Thoracic aorta (tissue), 2 donors: Measurements from ENCODE around the gene CRB2. TPM values are rescaled to one million over a fixed set of nuclear protein-coding genes. Genes with fewer than 3 reads are reported as not detected.

Experiments used
- ATAC-seq: fragments of 150-250 bp; one replicate; pipeline ENCODE4 v1.8.0; 2017; ENCODE audit warnings: low read depth; ENCODE audit not compliant: insufficient number of reproducible peaks, low FRiP score
- DNase-seq: peaks from one replicate; pipeline ENCODE4 v3.0.0-alpha.2; 2020; ENCODE audit warnings: low spot score
- H3K27ac ChIP-seq, 2 donors: fragments of 200-600 bp; sonication (generic); 1 replicate in 1 of 2; 2 replicates in 1 of 2; pipeline ENCODE4 v1.5.1; 2016; ENCODE audit warnings: mild to moderate bottlenecking in 2 of 2, moderate library complexity in 2 of 2
- H3K27me3 ChIP-seq: fragments of 200-600 bp; sonication (generic); replicated peaks from 2 replicates; pipeline ENCODE4 v1.6.0; 2016; ENCODE audit warnings: mild to moderate bottlenecking; ENCODE audit not compliant: insufficient read depth
- H3K36me3 ChIP-seq: fragments of 200-600 bp; sonication (generic); one replicate; pipeline ENCODE4 v1.5.1; 2016
- H3K4me1 ChIP-seq, 2 donors: fragments of 200-600 bp; sonication (generic); 1 replicate in 1 of 2; 2 replicates in 1 of 2; pipeline versions ENCODE4 v1.5.1 to v1.6.0; 2016; ENCODE audit warnings: low read depth in 2 of 2, mild to moderate bottlenecking in 1 of 2; ENCODE audit not compliant: control insufficient read depth in 1 of 2
- H3K4me3 ChIP-seq: fragments of 200-600 bp; sonication (generic); 2 replicates; pipeline ENCODE4 v1.5.1; 2016; ENCODE audit warnings: mild to moderate bottlenecking
- H3K9me3 ChIP-seq: fragments of 200-600 bp; sonication (generic); 2 replicates; pipeline ENCODE4 v1.5.1; 2016
- total RNA-seq, 2 donors: library from RNA; depleted of rRNA; stranded (reverse); fragments of >200 nt; gene quantifications; one replicate each; pipeline versions ENCODE4 v1.1.0 to v1.2.3, GENCODE V29; 2016
- TF ChIP-seq, protein P1 (sequence below): fragments of 200-600 bp; sonication (generic); IDR thresholded peaks from one replicate; pipeline ENCODE4 v1.5.1; 2019; ENCODE audit warnings: antibody characterized with exemption

The CRB2 gene
- total RNA-seq, 2 donors from 2014 or later = not detected

DNA sequence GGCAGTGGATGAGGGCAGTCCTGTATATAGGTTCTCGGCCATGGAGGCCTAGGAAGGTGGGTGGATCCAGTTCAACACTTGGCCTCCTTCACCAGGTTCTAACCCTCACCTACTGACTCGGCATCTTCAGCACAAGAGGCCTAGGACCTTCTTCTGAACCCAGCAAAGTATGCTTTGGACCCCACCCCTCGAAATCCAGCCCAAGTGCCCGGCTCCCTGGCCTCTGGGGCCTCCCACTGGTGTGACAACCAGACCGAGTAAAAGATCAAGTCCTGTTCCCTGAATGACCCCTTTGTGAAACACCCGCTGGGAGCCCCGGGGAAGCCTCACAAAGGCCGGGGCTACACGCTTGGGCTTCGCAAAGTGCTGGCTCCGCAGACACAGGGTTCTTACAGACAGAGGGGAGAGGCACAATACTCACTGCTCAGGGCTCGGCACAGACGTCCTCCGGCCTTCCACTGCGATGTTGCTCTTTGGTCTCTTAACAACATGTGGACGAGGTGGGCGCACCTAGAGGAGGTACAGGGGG, 47.0 kb downstream of the CRB2 start:
- no peaks in the 10 kb centered on the region for H3K36me3 ChIP-seq
- H3K27me3 ChIP-seq = no peaks in the 10 kb centered on the region
- DNase-seq (no peak), ATAC-seq (no peak)
- TF ChIP-seq, protein P1, sequence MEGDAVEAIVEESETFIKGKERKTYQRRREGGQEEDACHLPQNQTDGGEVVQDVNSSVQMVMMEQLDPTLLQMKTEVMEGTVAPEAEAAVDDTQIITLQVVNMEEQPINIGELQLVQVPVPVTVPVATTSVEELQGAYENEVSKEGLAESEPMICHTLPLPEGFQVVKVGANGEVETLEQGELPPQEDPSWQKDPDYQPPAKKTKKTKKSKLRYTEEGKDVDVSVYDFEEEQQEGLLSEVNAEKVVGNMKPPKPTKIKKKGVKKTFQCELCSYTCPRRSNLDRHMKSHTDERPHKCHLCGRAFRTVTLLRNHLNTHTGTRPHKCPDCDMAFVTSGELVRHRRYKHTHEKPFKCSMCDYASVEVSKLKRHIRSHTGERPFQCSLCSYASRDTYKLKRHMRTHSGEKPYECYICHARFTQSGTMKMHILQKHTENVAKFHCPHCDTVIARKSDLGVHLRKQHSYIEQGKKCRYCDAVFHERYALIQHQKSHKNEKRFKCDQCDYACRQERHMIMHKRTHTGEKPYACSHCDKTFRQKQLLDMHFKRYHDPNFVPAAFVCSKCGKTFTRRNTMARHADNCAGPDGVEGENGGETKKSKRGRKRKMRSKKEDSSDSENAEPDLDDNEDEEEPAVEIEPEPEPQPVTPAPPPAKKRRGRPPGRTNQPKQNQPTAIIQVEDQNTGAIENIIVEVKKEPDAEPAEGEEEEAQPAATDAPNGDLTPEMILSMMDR = no peak
- no peak overlapping the region for H3K4me3 ChIP-seq
- H3K9me3 ChIP-seq = no peaks in the 10 kb centered on the region
- H3K27ac ChIP-seq = no peak overlapping the region
- peaks cover 0 to 13% of the 10 kb centered on the region in 2 donors for H3K4me1 ChIP-seq

DNA sequence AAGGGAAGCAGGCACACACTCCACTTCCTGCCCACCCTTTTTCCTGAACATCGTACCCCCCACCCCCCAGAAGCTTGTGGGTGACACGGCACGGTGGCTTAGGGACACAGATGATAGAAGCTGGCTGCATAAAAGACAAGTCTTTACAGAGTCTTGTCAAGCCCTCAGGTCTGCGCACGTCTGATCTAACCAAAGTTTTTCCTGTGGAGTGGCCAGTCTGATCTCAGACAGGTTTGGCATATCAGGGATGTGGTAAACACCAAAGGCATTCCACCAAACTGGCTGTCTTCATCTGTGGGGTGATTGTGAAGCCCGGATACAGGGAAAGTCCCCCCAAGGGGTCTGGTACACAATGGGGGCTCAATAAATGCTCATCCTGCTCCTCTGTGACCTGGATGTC, 50.0 kb downstream of the CRB2 start:
- H3K36me3 ChIP-seq = no peaks in the 10 kb centered on the region
- H3K4me3 ChIP-seq = no peak overlapping the region
- H3K27ac ChIP-seq = no peak overlapping the region
- H3K4me1 ChIP-seq = peaks cover 0 to 9% of the 10 kb centered on the region in 2 donors
- H3K27me3 ChIP-seq = no peaks in the 10 kb centered on the region
- H3K9me3 ChIP-seq = no peaks in the 10 kb centered on the region
- ATAC-seq = no peak
- DNase-seq = no peak
- TF ChIP-seq, protein P1 = no peak

DNA sequence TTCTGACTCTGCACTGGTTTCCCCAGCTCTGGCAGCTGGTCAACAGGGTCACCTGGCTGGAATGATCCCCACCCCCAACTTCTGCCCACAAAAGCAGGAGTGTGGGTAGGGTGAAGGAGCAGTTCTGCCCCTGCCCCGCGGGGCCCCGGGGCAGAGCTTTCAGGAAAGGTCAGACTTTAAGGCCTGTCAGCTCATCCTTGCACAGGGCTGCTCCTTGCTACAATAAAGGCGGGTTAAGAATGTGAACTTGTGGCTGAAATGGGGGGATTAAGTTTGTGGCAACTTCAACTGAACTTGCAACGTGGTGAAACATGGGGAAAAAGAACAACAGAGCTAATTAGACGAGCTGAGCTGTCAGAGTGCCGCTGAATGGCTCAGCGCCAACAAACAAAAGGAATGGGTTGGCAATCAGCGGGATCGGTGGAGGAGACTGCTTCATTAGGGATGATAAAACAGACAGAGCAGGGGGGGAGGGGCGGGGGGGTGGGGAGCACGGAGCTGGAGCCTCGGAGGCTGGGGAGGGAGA, 50.8 kb downstream of the CRB2 start:
- ATAC-seq (no peak), DNase-seq (no peak)
- H3K9me3 ChIP-seq = no peaks in the 10 kb centered on the region
- TF ChIP-seq, protein P1 = no peak
- no peaks in the 10 kb centered on the region for H3K27me3 ChIP-seq
- no peak overlapping the region for H3K27ac ChIP-seq
- peaks cover 0 to 1% of the 10 kb centered on the region in 2 donors for H3K4me1 ChIP-seq
- no peaks in the 10 kb centered on the region for H3K36me3 ChIP-seq
- H3K4me3 ChIP-seq = no peak overlapping the region

DNA sequence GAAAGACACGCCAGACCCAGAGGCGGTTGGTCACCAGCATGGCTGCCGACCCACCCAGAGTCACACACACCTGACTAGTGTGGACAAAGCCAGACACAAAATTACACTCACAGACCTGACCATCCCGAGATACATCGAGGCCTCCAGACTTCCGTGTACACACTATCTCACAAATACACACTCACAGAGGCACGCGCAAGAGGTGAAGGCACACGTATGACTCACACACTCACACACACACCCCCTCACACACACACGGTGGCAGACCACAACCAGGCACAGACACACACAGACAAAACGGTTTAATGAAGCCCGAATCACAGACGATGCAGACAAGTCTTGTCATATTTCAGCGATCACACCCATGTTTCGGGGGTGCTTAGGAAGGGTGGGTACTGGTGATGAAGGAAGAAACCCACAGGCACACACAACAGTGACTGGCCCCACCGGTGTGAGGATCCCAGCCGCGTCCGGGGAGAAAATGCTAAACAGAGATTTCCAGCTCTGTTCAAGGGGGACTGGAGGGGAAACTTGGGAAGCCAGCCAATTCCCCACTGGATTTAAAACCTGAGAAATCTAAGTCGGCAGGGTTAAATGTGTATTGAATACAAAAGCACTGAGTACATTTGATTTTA, 51.3 kb downstream of the CRB2 start:
- no peak for ATAC-seq
- H3K27ac ChIP-seq = no peak overlapping the region
- H3K4me1 ChIP-seq = no peaks in the 10 kb centered on the region
- no peak overlapping the region for H3K4me3 ChIP-seq
- TF ChIP-seq, protein P1 = no peak
- H3K36me3 ChIP-seq = no peaks in the 10 kb centered on the region
- DNase-seq = no peak
- no peaks in the 10 kb centered on the region for H3K27me3 ChIP-seq
- H3K9me3 ChIP-seq = no peaks in the 10 kb centered on the region

DNA sequence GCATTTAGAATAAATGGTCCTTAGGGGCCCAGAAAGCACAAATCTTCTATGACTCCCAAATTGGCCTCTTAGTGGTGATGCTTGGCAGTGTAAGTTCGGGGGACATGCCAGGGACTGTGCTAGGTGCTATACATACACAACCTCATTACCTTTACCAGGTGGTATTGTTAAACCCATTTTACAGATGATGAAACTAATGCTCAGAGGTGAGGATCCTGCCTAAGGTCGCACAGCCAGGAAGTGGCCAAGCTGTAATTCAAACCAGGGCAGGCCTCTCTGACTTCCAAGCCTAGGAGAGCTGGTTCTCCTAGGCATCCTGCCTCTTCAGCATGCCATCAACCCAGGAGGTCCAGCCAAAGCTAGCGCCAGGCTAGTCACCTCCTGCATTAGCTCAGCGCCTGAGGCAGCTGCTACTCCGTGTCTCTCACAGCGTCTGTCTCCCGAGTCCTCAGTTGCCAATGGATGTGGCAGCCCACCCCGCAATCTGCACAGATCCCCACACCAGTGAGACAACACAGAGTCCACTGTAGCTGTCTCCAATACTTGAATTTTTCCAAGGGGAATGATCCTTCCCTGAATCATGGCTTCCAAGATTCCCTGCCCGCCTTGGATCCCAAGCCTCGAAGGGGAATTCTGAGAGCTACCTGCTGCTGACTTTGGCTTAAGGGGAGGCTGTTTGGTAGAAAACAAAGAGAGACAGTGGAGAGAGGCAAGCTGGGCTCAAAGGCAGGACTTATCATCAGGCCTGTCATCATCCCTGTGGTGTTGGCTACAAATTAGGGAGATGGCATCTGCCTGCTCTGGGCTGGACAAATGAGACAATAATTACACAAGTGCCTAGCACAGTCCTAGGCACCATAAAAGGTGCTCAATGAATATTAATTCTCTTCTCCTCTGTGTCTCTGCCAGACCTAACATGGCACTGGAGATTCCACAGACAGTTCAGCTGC, 52.6 kb downstream of the CRB2 start:
- no peak overlapping the region for H3K27ac ChIP-seq
- ATAC-seq (no peak), DNase-seq (no peak)
- no peaks in the 10 kb centered on the region for H3K4me1 ChIP-seq
- H3K4me3 ChIP-seq = no peak overlapping the region
- H3K36me3 ChIP-seq = no peaks in the 10 kb centered on the region
- H3K9me3 ChIP-seq = no peaks in the 10 kb centered on the region
- H3K27me3 ChIP-seq = no peaks in the 10 kb centered on the region
- TF ChIP-seq, protein P1 = no peak
